GM12892 (cell line): Measurements from ENCODE around the gene SUSD3.

Source experiments
- DNase-seq: peaks from one replicate; pipeline ENCODE4 v3.0.0; 2011; ENCODE audit not compliant: insufficient read length
- FAIRE-seq: peaks from 2 replicates; lab custom pipeline; 2011; peaks lifted over from hg19 to GRCh38; lab: Jason Lieb, UNC
- POLR2A ChIP-seq: IDR thresholded peaks from 2 replicates; pipeline ENCODE4 v1.6.1; 2011; ENCODE audit warnings: low read depth, low read length, control low read depth
- POLR2AphosphoS5 ChIP-seq: IDR thresholded peaks from 2 replicates; pipeline ENCODE4 v1.6.1; 2011; ENCODE audit warnings: low read depth, low read length, control low read depth
- TAF1 ChIP-seq: IDR thresholded peaks from 2 replicates; pipeline ENCODE4 v1.6.1; 2011; ENCODE audit warnings: low read depth, mild to moderate bottlenecking, control low read depth, low read length, borderline replicate concordance

Gene SUSD3

GRCh38 chr9:93059011-93059714, 662 bp downstream of the SUSD3 start:
- DNase-seq = no peak
- peak; percentile 70 for FAIRE-seq

DNA sequence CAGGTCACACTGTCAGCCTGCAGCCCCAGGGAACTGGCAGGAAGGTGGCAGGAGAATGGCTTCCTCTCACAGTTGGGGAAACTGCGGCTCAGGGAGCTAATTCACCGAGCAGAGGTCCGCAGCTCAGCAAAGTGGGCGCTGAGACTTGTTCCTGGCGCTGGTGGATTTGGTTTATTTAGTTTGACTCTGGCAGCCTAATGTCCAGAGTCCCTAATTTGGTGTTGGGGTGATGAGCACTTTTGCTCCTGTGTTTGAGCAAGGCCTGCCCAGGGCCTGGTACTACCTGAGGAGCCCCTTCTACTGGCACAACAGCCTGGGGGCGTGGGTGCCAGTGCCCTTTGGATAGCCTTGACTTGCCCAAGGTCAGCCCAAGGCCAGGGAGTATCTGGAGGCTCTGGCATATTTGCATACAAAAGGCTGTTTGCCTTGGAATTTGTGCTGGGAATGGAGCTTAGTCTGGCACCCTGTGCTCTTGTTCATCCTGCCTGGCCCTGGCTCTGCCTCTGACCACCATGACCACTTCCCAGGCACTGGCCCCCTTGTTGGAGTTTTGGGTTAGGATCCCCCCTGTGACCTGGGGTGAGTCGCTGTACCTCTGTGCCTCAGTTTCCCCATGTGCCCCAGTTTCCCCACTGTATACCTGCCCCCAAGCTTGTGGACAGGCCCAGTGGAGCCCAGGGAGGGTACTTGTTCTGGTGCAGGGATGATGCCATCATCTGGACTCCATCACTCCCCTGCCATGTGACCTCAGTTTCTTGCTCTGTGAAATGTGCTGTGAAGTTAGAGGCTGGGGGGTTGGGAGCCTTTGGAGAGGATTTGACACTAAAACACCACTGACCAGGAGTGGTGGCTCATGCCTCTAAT, 1.4 kb downstream of the SUSD3 start:
- TF ChIP-seq TAF1 (no peak), POLR2A (no peak), POLR2AphosphoS5 (no peak)
- FAIRE-seq = peak; percentile 79
- DNase-seq = no peak

More at GRCh38 chr9:93059011-93059714, 662 bp downstream of the SUSD3 start:
- TF ChIP-seq POLR2A (no peak), POLR2AphosphoS5 (no peak)

DNA sequence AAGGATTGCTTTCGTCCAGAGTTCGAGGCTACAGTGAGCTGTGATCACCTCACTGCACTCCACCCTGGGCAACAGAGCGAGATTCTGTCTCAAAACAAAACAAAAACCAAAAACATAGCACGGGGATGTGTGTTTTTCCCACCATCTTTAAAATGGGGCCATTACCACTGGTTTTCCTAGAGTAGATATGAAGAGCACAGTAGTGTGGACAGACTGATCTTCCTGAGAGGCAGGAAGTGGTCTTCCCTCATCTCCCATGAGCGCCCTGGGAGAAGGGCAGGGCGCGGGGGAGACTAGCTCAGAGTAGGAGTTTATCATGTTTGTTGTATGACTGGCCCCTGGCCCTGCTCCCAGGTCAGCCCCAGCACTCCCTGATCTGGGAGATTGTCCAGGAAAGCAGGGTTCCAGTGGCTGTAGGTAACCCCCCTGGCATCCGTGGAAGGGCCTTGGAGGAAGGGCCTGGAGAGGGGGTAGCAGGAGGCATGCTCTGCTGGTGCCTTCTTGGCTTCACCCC, 2.3 kb downstream of the SUSD3 start:
- TF ChIP-seq TAF1 (no peak), POLR2AphosphoS5 (no peak), POLR2A (no peak)
- DNase-seq (no peak), FAIRE-seq (peak; percentile 67)

DNA sequence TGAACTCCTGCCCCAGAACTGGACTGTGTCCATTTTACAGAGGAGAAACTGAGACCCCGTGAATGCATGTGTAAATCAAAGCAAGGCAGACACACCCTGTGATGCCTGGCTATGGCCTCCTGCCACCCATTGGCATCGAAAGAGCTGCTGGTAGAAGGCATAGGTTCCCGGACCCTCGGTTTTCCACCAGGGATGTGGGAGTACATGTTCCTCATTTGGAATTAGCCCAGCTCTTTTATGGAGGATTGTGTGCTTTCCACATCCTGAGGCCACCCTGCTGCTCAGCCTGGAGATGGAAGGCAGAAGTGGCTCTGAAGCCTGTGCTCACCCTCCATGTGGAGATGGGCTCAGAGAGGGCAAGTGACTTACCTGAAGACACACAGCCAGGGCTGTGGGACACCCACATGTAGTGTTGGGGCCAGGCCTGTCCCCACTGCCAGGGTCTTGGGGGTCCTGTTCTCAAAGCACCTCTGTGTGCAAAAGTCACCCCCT, 2.8 kb downstream of the SUSD3 start:
- FAIRE-seq = no peak
- TF ChIP-seq TAF1 (no peak), POLR2AphosphoS5 (no peak), POLR2A (no peak)

GRCh38 chr9:93061791-93062763, 3.6 kb downstream of the SUSD3 start:
- peak; percentile 56 for DNase-seq
- peak; percentile 94 for FAIRE-seq
- TF ChIP-seq TAF1 = 0 out of 2 replicates have a peak, but pooled peaks have one; percentile 17
- TF ChIP-seq POLR2A = no peak
- TF ChIP-seq POLR2AphosphoS5 = 0 out of 2 replicates have a peak, but pooled peaks have one; percentile 49

More for the DNA sequence above, 2.8 kb downstream of the SUSD3 start:
- DNase-seq = no peak

- peak; percentile 99 for FAIRE-seq
- peak; percentile 88 for DNase-seq
- TF ChIP-seq POLR2AphosphoS5 = peak; percentile 76
- TF ChIP-seq POLR2A = peak; percentile 60; the same call in 1 of the 2 replicates
- TF ChIP-seq TAF1 = 0 out of 2 replicates have a peak, but pooled peaks have one; percentile 20
Observed at GRCh38 chr9:93064392-93065134, 6.1 kb downstream of the SUSD3 start.

DNA sequence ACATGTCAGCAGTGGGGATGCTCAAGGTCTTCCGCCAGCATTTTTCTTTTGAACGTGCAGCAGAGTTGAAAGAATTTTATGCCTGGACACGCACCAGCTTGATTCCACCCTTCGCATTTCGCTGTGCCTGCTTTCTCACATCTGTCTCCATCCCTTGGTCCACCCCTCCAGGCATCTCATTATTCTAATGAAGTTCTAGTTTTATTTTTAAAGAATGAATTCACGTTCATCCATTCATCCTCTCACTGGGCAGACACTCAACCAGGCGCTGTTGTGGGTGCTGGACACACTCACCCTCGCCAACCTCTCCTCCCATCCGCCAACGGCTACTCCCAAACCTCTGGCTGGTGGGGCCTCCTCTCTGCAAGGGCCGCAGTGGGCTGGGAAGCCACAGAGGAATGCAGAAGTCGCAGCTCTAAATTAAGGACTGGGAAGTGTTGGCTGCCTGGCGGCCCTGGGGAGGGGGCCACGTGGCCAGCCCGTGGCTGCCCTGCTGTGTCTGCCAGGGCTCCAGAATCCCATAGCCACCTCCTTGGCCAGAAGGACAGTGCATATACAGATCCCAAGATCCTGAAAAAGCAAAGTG, 6.7 kb downstream of the SUSD3 start:
- FAIRE-seq (no peak), DNase-seq (no peak)
- TF ChIP-seq POLR2A (no peak), TAF1 (no peak), POLR2AphosphoS5 (no peak)

GRCh38 chr9:93066978-93067603, 8.6 kb downstream of the SUSD3 start:
- DNase-seq = no peak
- no peak for FAIRE-seq
- TF ChIP-seq POLR2AphosphoS5 = no peak
- no peak for TF ChIP-seq TAF1
- no peak for TF ChIP-seq POLR2A

DNA sequence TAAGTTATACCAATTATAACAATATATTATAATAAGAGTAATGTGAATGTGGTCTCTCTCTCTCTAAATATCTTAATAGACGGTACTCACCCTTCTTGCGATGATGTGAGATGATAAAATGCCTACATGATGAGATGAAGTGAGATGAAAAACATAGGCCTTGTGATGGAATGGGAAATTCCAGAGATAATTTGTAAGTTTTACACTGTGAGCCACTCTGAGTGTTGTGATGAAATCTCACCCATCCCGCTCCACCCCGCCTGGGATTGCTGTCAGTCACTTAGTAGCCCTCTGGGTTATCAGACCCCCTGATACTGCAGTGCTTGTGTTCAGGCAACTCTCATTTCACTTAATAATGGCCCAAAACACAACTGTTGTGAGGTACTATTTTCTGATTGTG, 10.5 kb downstream of the SUSD3 start:
- no peak for FAIRE-seq

More for the DNA sequence above, 10.5 kb downstream of the SUSD3 start:
- no peak for DNase-seq
- no peak for TF ChIP-seq TAF1
- no peak for TF ChIP-seq POLR2AphosphoS5
- no peak for TF ChIP-seq POLR2A
